HG02973 (cell line): ENCODE measurements around the gene KIAA0753.

Source experiments
- ATAC-seq: cut with Tn5 transposase; IDR thresholded peaks from one replicate; pipeline ENCODE4 v1.9.1; 2021; ENCODE audit warnings: moderate library complexity; ENCODE audit not compliant: unreplicated experiment

Gene KIAA0753

DNA sequence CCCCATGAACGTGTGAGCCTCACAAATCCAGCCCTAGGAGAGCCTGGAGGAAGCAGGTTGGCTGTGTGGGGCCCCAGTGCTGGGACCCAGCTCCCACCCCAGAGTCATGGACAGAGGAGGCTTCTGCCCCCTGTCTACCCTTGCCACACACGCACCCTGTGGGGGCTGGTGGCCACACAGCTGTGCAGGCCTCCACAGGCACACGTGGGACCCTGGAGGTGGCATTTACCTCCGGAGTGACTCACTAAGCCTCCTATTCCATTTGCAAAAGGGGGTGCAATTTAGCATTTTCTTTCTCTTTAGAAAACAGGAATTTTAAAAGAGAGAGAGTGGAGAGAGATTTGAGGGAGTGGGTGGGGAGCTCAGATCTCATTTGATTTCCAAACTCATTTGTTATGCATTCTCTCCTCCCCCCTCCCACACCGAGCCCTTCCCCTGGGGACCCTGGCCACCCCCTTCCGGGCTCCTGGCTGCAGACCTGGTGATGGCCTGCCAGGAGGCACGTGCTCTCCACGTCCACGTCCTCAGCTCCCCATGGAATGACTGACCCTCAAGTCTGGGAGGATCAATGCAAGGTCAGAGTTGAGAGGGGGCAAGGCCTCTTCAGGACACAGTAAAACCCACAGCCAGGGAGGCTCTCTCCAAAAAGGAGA, 91.0 kb downstream of the KIAA0753 start:
- ATAC-seq, result no peak

DNA sequence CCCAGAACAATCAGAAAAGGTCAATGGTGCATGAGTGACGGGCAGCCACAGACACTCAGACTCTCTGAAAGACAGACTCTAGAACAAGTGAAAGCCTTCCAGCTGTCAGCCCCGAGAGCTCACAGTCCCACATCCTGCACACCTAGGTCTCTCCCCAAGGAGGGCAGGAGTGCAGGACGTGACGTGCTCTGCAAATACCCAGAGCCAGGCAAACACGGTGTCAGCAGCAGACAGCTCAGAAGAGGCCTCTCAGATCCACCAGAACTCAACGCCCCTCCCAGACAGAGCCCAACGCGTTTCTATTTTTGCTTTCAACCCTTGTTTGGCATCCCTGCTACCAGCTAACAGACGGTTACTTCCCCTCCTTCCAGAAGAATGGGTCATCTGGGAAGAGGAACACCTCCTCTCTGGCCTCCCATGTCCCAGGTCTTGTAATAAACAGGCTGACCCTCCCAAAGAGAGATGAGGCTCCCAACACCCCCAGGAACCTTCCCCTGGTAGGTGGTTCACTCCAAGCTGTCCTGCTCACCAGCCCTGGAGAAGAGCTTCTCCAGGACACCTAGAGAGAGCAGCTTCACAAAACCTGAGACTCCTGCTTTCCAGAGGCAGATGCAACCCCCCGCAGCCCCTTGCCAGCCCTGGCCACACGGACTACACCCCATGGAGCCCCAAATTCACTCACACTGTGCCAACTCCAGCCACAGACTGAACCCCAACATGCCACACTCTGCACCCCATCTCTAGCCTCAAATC, 91.8 kb downstream of the KIAA0753 start:
- no peak for ATAC-seq

DNA sequence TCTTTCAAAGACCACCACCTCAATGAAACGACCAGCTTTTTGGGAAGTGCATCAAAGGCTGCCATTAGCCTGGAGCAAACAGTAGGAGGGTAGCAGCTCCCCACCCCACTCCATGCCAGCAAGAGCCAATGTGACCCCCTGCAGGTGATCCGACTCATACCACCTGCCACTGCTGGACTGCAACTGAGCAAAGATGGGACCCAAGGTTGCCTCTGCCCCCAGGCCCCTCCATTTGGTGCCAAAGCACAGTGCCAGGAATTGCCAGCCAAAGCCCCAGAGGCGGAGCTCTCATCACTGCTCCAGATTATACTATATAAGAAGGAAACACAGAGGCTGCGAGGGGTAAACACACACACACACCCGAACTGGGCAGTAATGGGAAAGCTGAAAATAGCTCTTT, 92.5 kb downstream of the KIAA0753 start:
- ATAC-seq, result no peak

DNA sequence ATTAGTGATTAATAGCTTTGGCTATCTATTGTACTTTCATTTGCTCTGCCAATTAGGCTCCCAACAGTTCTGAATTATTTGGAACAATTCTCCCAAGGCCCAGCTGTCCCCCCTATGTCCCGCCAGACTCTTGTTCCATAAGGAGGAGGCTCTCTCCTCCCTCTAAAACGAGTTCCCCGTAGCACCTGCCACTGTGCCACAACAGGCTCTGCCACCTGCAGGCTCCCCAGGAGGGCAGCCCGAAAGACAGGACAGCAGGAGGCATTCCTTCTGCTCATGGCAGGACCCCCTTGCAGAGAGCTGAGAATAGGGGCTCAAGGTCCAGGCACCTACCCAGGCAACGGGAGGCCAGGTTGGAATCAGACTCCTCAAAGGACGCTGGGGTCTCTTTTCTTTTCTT, 93.2 kb downstream of the KIAA0753 start:
- no peak for ATAC-seq

DNA sequence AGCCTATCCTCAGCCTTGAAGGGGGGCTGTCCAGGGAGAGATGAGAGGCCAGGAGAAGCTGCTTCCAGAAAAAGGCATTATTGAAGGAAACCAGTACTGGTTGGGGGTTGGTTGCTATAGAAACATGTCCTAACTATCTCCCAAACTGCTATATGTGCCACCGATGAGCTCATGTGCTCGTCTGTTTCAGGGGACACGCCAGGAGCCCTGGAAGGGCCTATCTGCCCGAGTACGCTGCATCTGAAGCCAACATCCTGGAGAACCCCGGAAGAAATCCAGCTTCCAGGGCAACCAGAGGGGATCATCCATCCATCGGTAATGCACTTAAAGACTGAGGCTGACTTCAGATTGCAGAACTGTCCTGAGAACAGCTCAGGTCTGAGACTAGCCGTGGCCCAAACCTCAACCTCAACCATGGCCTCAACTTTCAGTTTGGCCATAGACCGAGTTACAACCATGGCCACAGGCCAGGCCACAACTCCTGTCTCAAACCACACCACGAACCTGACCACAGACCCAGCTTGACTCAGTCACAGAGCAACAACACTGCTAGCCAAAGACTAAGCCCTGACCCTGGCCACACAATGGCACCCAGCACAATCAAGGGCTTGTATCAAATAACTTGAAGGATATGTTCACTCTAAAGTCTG, 94.3 kb downstream of the KIAA0753 start:
- ATAC-seq, result no peak

DNA sequence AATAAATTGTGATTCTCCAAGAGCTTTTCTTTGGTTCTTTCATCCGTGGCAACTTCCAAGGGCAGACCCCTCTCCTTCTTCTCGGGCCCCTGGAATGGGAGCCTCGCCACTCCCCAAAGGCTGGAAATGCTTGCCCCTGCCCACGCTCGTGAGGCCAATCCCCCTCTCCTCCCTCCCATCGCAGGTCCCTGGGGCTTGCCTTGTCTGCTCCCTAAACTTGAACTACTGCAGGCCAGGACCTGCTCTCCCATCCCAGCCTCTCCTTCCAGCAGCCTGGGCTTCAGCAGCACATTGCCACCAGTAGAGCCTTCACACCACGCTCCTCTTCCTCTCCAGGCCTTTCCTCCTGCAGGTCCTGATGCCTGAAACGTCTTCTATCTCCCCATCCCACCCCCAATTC, 95.2 kb downstream of the KIAA0753 start:
- ATAC-seq, result no peak

DNA sequence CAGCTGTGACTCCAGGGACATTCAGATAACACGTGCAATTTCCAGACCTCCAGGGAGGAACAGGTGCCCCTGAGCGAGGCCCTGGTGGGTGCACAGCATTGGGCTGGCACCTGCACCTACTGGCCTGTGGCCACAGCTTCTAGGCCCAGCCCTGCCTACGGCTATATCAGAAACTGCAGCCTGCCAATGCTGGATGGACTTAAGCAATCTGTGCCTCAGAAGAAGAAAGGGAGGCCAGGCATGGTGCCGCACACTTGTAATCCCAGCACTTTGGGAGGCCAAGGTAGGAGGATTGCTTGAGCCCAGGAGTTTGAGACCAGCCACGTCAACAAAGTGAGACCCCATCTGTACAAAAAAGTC, 96.5 kb downstream of the KIAA0753 start:
- no peak for ATAC-seq

DNA sequence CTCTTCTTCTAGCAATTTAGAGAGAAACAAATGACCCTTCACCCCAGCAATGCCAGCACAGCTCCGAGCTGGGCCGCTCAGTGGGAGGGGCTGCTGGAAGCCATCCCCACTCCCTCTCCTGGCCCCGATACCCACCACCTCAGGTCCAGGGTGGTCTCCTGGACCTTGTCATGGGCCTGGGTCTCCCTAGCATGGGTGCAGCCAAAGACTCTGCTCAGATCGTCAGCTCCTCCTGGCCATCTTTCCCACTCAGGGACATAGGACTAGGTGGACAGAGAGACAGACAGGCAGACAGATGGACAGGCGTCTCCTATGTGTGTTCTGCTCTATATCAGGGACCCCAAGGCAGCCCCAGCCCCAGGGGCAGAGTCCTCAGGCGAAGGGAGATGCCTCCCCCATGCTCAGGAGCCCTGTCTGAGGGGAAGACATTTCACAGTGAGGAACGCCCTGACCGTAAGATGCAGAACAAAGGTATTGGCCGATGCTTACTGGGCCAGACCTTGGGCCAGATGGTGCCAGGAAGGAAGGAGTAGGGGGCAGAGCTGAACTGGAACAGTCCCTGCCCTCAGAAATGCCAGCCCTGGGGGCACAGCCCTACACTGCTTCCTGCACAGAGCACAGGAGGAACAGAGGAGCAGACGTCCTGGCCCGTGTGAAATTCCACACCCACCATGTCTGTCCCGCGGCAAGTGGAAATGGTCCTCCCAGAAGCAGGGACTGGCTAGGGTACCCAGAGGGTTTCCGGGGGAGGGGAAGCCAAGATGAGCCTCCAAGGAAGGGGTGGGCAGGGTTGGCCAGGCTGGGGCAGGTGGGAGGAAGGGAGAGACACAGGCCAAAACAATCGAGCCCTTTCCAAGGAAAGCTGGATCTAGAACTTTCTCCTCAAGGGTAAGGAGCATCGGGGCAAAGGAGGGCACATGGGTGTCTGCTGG, 97.2 kb downstream of the KIAA0753 start:
- ATAC-seq, result no peak

DNA sequence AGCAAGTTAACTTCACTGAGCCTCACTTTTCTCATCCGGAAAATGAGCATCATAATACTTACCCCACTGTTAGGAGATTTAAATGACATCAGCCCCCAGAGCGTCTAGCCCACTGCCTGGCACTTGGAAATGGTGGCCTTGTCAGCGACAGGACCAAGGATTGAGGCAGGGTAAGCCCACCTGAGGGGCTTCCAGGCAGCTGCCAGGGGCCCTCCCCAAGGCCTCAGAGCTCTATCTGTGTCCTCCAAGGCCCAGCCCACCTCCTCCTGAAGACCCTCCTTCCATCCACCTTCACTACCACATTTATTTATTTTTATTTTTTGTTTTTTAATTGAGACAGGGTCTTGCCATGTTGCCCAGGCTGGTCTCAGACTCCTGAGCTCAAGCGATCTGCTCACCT, 97.9 kb downstream of the KIAA0753 start:
- ATAC-seq, result no peak

DNA sequence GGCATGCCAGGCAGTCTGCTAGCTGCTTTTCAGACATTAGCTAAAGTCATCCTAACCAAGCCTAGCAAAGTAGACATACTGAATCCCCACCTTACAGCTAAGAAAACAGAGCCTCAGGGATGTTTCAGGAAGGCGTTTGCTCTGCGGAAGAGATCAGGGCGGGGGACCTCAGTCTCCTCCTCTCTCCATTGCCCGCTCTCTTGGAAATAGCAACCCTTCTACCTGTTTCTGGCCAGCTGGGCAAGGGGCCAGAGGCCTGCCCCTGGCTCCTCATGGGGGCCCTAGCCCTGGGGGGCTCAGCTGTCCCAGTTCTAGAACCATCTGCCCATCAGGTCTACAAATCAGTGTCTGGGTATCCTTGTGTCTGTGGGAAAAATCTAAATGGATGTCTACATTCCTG, 98.6 kb downstream of the KIAA0753 start:
- no peak for ATAC-seq

DNA sequence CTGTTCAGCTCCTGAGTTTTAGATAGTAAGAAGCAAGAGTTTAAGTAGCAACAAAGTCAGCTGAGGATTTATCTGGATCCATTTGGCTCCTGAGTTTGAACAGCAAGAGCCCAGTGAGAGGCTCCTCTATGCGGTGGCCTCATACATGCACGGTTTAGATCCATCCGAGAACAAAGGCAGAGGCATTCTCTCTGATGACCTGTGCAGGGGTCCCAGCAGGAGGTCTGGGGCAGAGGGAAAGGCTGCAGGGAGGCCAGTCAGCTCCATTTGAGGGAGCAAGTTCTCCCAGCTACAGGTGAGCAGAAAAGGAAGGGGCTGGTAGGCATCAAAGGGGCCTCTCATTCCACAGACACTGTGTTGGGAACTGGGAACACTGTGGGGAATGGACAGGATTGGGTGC, 100.6 kb downstream of the KIAA0753 start:
- ATAC-seq, result no peak

DNA sequence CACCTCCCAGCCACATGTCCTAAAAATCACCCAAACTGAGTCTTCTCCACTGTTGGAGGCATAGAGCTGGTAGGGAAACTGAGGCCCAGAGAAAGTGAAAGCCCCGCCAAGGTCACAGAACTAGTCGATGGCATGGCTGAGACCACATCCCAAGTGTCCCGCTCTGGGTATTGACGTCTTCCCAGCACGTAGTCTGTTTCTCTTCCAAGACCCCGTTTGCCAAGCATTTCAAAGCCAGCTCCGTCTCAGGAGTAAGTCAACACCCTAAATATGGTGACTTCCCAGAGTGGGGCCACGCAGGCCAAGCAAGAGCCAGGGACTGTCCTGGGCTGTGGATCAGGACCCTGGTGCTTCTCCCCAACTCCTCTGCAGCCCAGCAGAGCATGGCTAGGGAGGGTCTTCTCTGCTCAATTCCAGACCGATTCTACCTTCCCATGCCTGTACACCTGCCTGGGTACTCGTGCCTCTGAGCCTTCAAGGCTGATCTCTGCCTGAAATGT, 103.9 kb downstream of the KIAA0753 start:
- no peak for ATAC-seq

DNA sequence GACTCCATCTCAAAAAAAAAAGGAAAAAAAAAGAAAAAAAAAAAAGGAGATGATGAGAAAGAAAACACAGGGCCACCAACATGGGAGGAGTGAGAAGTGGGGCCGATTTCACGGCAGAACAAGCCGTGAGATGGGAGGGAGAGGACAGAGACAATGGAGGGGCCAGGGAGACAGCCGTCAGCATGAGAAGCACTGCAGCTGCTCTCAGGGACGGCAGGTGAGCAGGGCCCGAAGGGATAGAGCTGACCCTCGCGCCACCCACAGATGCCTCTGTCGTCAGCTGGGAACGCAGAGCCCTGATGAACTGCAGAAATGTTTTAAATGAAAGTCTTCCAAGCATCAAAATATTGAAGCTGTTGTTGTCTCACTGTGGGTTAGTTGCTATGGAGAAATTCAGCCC, 104.5 kb downstream of the KIAA0753 start:
- ATAC-seq, result no peak

DNA sequence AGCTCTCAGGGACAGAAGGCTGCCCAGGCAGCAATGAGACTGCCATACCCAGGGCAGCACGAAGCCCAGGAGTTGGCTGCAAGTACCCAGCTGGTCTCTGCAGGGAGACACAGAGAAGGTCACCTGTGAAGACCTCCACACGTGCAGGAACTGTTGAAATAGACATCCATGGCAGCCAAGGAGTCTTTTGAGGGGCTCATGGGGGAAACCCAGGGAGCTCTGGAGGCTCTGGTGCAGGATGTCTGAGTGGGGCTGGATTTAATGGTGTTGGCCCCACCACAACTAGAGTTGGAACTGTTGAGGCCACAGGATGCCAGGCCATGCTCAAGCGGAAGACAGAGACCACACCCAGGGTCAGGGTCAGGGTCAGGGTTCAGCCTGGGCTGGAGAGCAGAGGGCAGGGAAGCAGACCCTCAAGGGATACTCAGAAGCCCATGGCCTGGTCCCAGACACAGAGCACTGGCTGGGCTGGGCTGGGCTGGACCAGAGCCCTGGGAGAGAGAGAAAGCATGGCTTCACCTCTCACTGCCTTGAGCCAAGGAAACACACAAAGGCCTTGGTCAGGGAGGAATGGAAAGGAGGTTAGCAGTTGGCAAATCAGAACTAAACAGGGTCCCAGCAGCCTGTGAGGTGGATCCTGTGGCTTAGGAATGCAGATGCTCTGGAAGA, 105.5 kb downstream of the KIAA0753 start:
- no peak for ATAC-seq

DNA sequence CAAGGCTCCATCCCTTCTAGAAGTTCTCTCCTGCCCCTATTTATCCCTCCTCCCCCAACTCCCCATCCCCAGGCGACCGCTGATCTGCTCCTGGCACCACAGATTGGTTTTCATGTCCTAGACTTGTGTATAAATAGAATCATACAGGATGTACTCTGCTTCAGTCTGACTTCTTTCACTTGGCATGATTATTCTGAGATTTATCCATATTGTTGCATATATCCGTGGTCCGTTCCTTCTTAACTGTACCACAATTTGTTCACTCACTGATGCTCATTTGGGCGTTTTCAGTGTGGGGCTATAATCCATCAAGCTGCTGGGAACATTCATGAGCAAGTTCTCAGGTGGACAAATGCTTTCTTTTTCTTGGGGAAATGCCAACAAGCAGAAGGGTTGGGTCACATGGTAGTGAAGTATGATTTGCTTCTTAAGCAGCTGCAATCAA, 108.0 kb downstream of the KIAA0753 start:
- ATAC-seq, result no peak

DNA sequence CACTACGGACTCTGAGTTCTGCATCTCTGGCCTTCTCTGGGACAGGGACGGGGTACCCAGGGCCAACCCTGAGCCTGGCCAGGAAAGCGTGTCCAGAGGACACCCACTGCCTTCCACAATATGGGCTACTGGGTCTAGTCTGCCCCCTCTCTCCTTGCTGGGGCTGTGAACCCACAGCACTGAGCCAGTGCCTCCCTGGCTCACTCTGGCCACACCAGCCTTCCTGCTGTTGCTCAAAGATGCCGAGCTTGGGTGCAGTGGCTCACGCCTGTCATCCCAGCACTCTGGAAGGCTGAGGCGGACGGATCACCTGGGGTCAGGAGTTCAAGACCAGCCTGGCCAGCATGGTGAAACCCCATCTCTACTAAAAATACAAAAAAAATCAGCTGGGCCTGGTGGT, 108.9 kb downstream of the KIAA0753 start:
- no peak for ATAC-seq

DNA sequence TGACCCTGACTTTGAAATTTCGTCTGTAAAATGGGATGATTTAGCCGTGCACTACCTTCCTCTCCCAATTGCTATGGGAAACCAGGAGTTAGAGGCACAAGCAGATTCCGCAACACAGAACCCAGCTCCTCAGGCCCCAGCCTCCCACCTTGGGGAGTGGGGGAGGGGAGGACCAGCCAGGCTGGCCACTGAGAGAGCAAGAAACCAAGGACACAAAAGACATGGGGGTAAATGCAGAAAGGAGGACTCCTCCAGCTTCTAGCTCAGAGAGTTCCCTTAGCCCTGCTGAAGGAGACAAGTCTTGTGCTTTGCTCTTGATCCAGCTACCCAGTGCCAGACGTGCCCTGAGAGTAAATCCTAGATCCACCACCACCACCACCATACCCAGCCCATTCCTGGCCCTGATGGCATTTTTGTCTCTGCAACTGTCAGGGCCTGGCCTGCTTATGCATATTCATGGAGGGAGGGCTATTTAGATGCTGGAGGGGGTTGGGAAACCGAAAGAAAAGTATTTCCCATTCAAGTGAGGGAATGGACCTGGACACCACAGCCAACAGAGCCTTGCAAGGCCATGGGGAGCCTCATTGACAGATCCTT, 110.1 kb downstream of the KIAA0753 start:
- ATAC-seq, result no peak

DNA sequence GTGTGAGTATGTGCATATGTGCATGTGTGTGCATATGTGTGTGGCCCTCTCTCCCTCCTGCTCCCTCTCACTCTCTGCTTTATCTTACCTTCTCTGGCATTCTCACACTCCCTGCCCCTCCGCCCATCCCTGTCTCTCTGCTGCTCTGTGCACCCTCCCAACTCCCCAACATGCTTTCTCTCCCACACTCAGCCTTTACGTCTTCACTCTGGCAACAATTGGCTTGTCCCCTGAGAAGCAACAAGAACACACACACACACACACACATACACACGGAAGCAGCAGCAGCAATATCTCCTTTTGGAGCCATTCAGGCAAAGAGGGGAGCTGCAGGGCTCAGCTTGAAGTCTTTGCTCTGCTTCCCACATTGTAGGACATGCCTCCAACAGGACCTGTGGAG, 112.0 kb downstream of the KIAA0753 start:
- ATAC-seq, result no peak
